Endothelial cell of umbilical vein (primary cell): Measurements from ENCODE around the gene SERPINB4. TPM values are rescaled to one million over a fixed set of nuclear protein-coding genes. Genes with fewer than 3 reads are reported as not detected.

Experiments used
- BruUV-seq: library from RNA; stranded (reverse); fragments of 400-500 nt; replicated peaks from 2 replicates; lab custom pipeline; 2021; lab: Mats Ljungman, UMichigan
- CTCF ChIA-PET: fragments of 300-600, 350-600 bp; sonication (Branson Sonifier 250); formaldehyde crosslinking; loops from one replicate; lab custom pipeline; 2021; ENCODE audit warnings: antibody characterized with exemption, inconsistent platforms; lab: Charles Lee
- POLR2A ChIA-PET: fragments of 300-600, 350-600 bp; sonication (Branson Sonifier 250); formaldehyde crosslinking; loops from one replicate; lab custom pipeline; 2021; ENCODE audit warnings: antibody characterized with exemption, inconsistent platforms; lab: Charles Lee
- DNase-seq: peaks from one replicate; pipeline ENCODE4 v3.0.0-alpha.2; 2011; ENCODE audit warnings: low read depth, low spot score
- FAIRE-seq: peaks from 2 replicates; lab custom pipeline; 2011; peaks lifted over from hg19 to GRCh38; lab: Jason Lieb, UNC
- H2AFZ ChIP-seq: 2 replicates; pipeline ENCODE4 v1.6.0; 2012; ENCODE audit warnings: low read depth, low read length, control low read depth, inconsistent platforms
- H3K27ac ChIP-seq: 2 replicates; pipeline ENCODE4 v1.5.1; 2011; ENCODE audit warnings: low read depth, mild to moderate bottlenecking, control low read depth, low read length, moderate library complexity; ENCODE audit not compliant: insufficient read depth
- H3K27me3 ChIP-seq, 2 experiments: 2 replicates each; pipeline versions ENCODE4 v1.6.0 to v1.6.1; 2011; ENCODE audit warnings: low read length in 2 of 2, mixed read lengths in 1 of 2; ENCODE audit not compliant: control insufficient read depth in 2 of 2, insufficient read depth in 2 of 2
- H3K36me3 ChIP-seq, 2 experiments: 2 replicates in 1 of 2; 3 replicates in 1 of 2; pipeline ENCODE4 v1.5.1; 2011; ENCODE audit warnings: low read length in 2 of 2, mild to moderate bottlenecking in 1 of 2, moderate library complexity in 1 of 2; ENCODE audit not compliant: control insufficient read depth in 2 of 2, insufficient read depth in 2 of 2; ENCODE audit errors: extremely low read depth in 1 of 2
- H3K4me1 ChIP-seq: 3 replicates; pipeline ENCODE4 v1.5.1; 2011; ENCODE audit warnings: mild to moderate bottlenecking, low read length; ENCODE audit not compliant: control insufficient read depth, insufficient read depth; ENCODE audit errors: extremely low read depth
- H3K4me2 ChIP-seq: 2 replicates; pipeline ENCODE4 v1.6.1; 2011; ENCODE audit warnings: low read length, control low read depth, mixed read lengths; ENCODE audit not compliant: insufficient read depth
- H3K4me3 ChIP-seq, 3 experiments: fragments of 200-600 bp in 1 of 3; sonication (generic), shearing (Covaris generic) in 1 of 3; replicated peaks in 1 of 3; 2 replicates each; pipeline ENCODE4 v1.5.1; 2011 to 2016; ENCODE audit warnings: control low read depth in 3 of 3, low read length in 3 of 3, mild to moderate bottlenecking in 2 of 3, inconsistent platforms in 1 of 3, low read depth in 1 of 3, moderate library complexity in 1 of 3; ENCODE audit not compliant: insufficient read depth in 1 of 3
- H3K79me2 ChIP-seq: 2 replicates; pipeline ENCODE4 v1.6.0; 2012; ENCODE audit warnings: low read length, inconsistent platforms; ENCODE audit not compliant: control insufficient read depth, insufficient read depth
- H3K9ac ChIP-seq: replicated peaks from 2 replicates; pipeline ENCODE3; 2011; ENCODE audit warnings: low read length, control low read depth; ENCODE audit not compliant: insufficient read depth; ENCODE audit errors: extremely low read depth
- H3K9me1 ChIP-seq: replicated peaks from 3 replicates; pipeline ENCODE4 v1.6.0; 2011; ENCODE audit warnings: mild to moderate bottlenecking, low read length; ENCODE audit not compliant: control insufficient read depth, insufficient read depth; ENCODE audit errors: extremely low read depth
- H3K9me3 ChIP-seq: replicated peaks from 2 replicates; pipeline ENCODE4 v1.5.1; 2012; ENCODE audit warnings: low read length, inconsistent platforms; ENCODE audit not compliant: control insufficient read depth, insufficient read depth
- H4K20me1 ChIP-seq: replicated peaks from 2 replicates; pipeline ENCODE3; 2011; ENCODE audit warnings: mild to moderate bottlenecking, low read length; ENCODE audit not compliant: control insufficient read depth, insufficient read depth; ENCODE audit errors: extremely low read depth
- CTCF ChIP-seq, 2 donors: IDR thresholded peaks; 1 replicate in 1 of 2; 2 replicates in 1 of 2; pipeline ENCODE4 v1.5.1; 2011; ENCODE audit warnings: low read length in 2 of 2, mild to moderate bottlenecking in 2 of 2, moderate library complexity in 2 of 2, control low read depth in 1 of 2, inconsistent platforms in 1 of 2, low read depth in 1 of 2; ENCODE audit not compliant: insufficient read depth in 1 of 2; ENCODE audit errors: extremely low read depth in 1 of 2
- EZH2 ChIP-seq: IDR thresholded peaks from 2 replicates; pipeline ENCODE4 v1.6.1; 2012; ENCODE audit warnings: borderline replicate concordance, low read depth, mild to moderate bottlenecking, moderate library complexity, low read length, inconsistent platforms; ENCODE audit not compliant: severe bottlenecking
- FOS ChIP-seq: IDR thresholded peaks from 2 replicates; pipeline ENCODE4 v1.6.1; 2011; ENCODE audit warnings: mild to moderate bottlenecking, low read length, moderate library complexity, borderline replicate concordance; ENCODE audit not compliant: insufficient read depth
- GATA2 ChIP-seq: IDR thresholded peaks from 2 replicates; pipeline ENCODE4 v1.7.0; 2011; ENCODE audit warnings: low read depth, mild to moderate bottlenecking, moderate library complexity, mixed read lengths, low read length; ENCODE audit not compliant: insufficient read length, insufficient read depth
- JUN ChIP-seq: IDR thresholded peaks from 2 replicates; pipeline ENCODE4 v1.6.1; 2011; ENCODE audit warnings: borderline replicate concordance, low read depth; ENCODE audit not compliant: insufficient read length, insufficient read depth
- MAX ChIP-seq: IDR thresholded peaks from 2 replicates; pipeline ENCODE4 v1.6.1; 2011; ENCODE audit not compliant: insufficient read depth, insufficient read length
- MYC ChIP-seq: IDR thresholded peaks from one replicate; pipeline ENCODE4 v1.6.1; 2011; ENCODE audit warnings: mild to moderate bottlenecking, low read depth, low read length
- POLR2A ChIP-seq: IDR thresholded peaks from 2 replicates; pipeline ENCODE4 v1.6.1; 2012; ENCODE audit warnings: low read depth, mild to moderate bottlenecking, control low read depth, low read length
- POLR2AphosphoS5 ChIP-seq: IDR thresholded peaks from 2 replicates; pipeline ENCODE4 v1.6.1; 2012; ENCODE audit warnings: low read depth, mild to moderate bottlenecking, control low read depth, low read length, moderate library complexity; ENCODE audit not compliant: insufficient read depth
- dilution Hi-C: fragments of 300-500 bp; cut with MboI; formaldehyde crosslinking; loops from one replicate; pipeline ENCODE4 v1.15.0; 2019; ENCODE audit warnings: low sequenced_read_pairs; ENCODE audit not compliant: extremely low pct_ligation_motif_present
- intact Hi-C: fragments of 100-400 bp; cut with micrococcal nuclease; formaldehyde crosslinking; loops from one replicate; pipeline ENCODE4 v1.10.0; 2022
- polyA plus RNA-seq, 4 experiments: library from polyadenylated mRNA; depleted of rRNA in 3 of 4; stranded (reverse) in 3 of 4; unstranded in 1 of 4; fragments of >200 nt; gene quantifications; 2 replicates each; pipeline versions ENCODE4 v1.2.1 to v1.2.3, GENCODE V29; 2011 to 2012; ENCODE audit warnings: missing spikeins in 1 of 4
- total RNA-seq: library from RNA; stranded (reverse); gene quantifications from 2 replicates; pipeline ENCODE4 v1.2.3, GENCODE V29; 2021

The SERPINB4 gene
- total and polyA plus RNA-seq, 2 donors (not counting 3 experiments of a cell fraction or from before 2014, with no cell fraction given): not detected

GRCh38 chr18:63617915-63618234, 26.2 kb downstream of the SERPINB4 start:
- FAIRE-seq (no peak), DNase-seq (no peak)
- H3K4me3 ChIP-seq: no peak overlapping the region
- H2AFZ ChIP-seq: no peak overlapping the region
- no peaks in the 10 kb centered on the region for H4K20me1 ChIP-seq
- ChIA-PET POLR2A (no interaction called here), CTCF (no interaction called here)
- no peak overlapping the region for H3K9ac ChIP-seq
- H3K27me3 ChIP-seq: no peaks in the 10 kb centered on the region
- H3K27ac ChIP-seq: no peak overlapping the region
- TF ChIP-seq POLR2AphosphoS5: no peak
- TF ChIP-seq CTCF (IDR thresholded peaks at IDR 0.05; ENCODE audit: extremely low read depth in 1 of 2, insufficient read depth in 1 of 2, low read depth in 1 of 2, low read length in 2 of 2): no peak
- TF ChIP-seq FOS: no peak
- no peak for TF ChIP-seq GATA2
- TF ChIP-seq MAX: no peak
- no peak for TF ChIP-seq POLR2A
- TF ChIP-seq MYC: no peak
- no peak for TF ChIP-seq EZH2
- no peak for TF ChIP-seq JUN
- H3K79me2 ChIP-seq: no peaks in the 10 kb centered on the region
- intact Hi-C loops: no loop called here
- dilution Hi-C loops: no loop called here
- no peak overlapping the region for H3K4me2 ChIP-seq
- no peaks in the 10 kb centered on the region for H3K4me1 ChIP-seq
- H3K9me3 ChIP-seq: no peaks in the 10 kb centered on the region
- H3K9me1 ChIP-seq: no peaks in the 10 kb centered on the region
- no TSS peak for BruUV-seq
- H3K36me3 ChIP-seq: no peaks in the 10 kb centered on the region
